Measurements from ENCODE around the gene PDIA6. TPM values are rescaled to one million over a fixed set of nuclear protein-coding genes. Genes with fewer than 3 reads are reported as not detected.

PDIA6 gene
- total and polyA plus RNA-seq, 2 of the 4 experiments (the other 2 are of a cell fraction), result 204 to 349 TPM

- H4K20me1 ChIP-seq (ENCODE audit: insufficient read depth, low read length), result peaks cover 44% of the 10 kb centered on the region
- no peaks in the 10 kb centered on the region for H3K4me1 ChIP-seq (ENCODE audit: control insufficient read depth, insufficient read depth, low read length)
- H2BK15ac ChIP-seq (ENCODE audit: low read depth, low read length), result no peak overlapping the region
- in situ Hi-C loops (cut with MboI; ENCODE audit: low sequenced_read_pairs), result no loop called here
- H2BK20ac ChIP-seq (ENCODE audit: low read depth, low read length), result no peak overlapping the region
- H3K27me3 ChIP-seq (ENCODE audit: control insufficient read depth, insufficient read depth, low read length), result no peaks in the 10 kb centered on the region
- no peak overlapping the region for H3K4me2 ChIP-seq (ENCODE audit: low read depth, low read length)
- ChIA-PET CTCF (no interaction called here), POLR2A (ENCODE audit: unreplicated experiment) (no interaction called here)
- no peak overlapping the region for H2AFZ ChIP-seq (replicated peaks; ENCODE audit: low read length, poor library complexity)
- H3K9me3 ChIP-seq (ENCODE audit: control insufficient read depth, insufficient read depth, low read length), result no peaks in the 10 kb centered on the region
- dilution Hi-C loops (cut with HindIII; ENCODE audit: low sequenced_read_pairs, unreplicated experiment), result no loop called here
- no peak overlapping the region for H3K4me3 ChIP-seq (ENCODE audit: insufficient read depth, low read depth, low read length)
- H4K91ac ChIP-seq (ENCODE audit: insufficient read depth, low read depth, low read length), result no peak overlapping the region
- intact Hi-C loops (cut with micrococcal nuclease), result no loop called here
- H3K36me3 ChIP-seq (ENCODE audit: control insufficient read depth, insufficient read depth, low read length), result peaks cover 36% of the 10 kb centered on the region
- no peaks in the 10 kb centered on the region; the same call in 1 of the 2 replicates for H3K9me1 ChIP-seq (ENCODE audit: insufficient read depth, low read length)
- H3K79me1 ChIP-seq (ENCODE audit: low read depth in 1 of 2, low read length in 2 of 2), result peaks cover 28 to 63% of the 10 kb centered on the region in 2 experiments
- no peak overlapping the region for H3K4ac ChIP-seq (ENCODE audit: low read depth, low read length)
- H2BK120ac ChIP-seq (ENCODE audit: low read depth, low read length), result no peak overlapping the region
- H4K5ac ChIP-seq (ENCODE audit: low read depth, low read length), result no peak overlapping the region
- no peak overlapping the region for H2AK9ac ChIP-seq (replicated peaks; ENCODE audit: low read depth, low read length, poor library complexity)
- no peak overlapping the region for H3K14ac ChIP-seq (replicated peaks; ENCODE audit: low read depth, low read length)
- TF ChIP-seq USF2 (IDR thresholded peaks at IDR 0.05; ENCODE audit: low read depth, low read length), result no peak
- TF ChIP-seq BHLHE40 (IDR thresholded peaks at IDR 0.05; ENCODE audit: low read depth, low read length), result no peak
- TF ChIP-seq CTCF (conservative IDR thresholded peaks at IDR 0.05; ENCODE audit: low read depth, low read length), result no peak
- no peak for TF ChIP-seq MAFK (IDR thresholded peaks at IDR 0.05; ENCODE audit: low read depth, low read length)
- no peak for TF ChIP-seq RCOR1 (IDR thresholded peaks at IDR 0.05; ENCODE audit: insufficient replicate concordance, low read length)
- TF ChIP-seq MXI1 (IDR thresholded peaks at IDR 0.05; ENCODE audit: borderline replicate concordance, low read depth, low read length), result no peak
- H3K56ac ChIP-seq (ENCODE audit: extremely low read depth, insufficient read depth, low read length), result no peak overlapping the region
- no TSS peak for BruUV-seq (replicated peaks)
- H3K27ac ChIP-seq (ENCODE audit: insufficient read depth, low read length), result no peak overlapping the region
- no peak for ATAC-seq (ENCODE audit: low read depth)
- H3K9ac ChIP-seq (ENCODE audit: low read depth, low read length), result no peak overlapping the region
- H4K8ac ChIP-seq (ENCODE audit: low read depth in 2 of 2, low read length in 2 of 2), result no peak overlapping the region
- H2AK5ac ChIP-seq (ENCODE audit: low read depth, low read length), result no peak overlapping the region
- no peak overlapping the region for H3K23ac ChIP-seq (ENCODE audit: low read depth, low read length)
- H3K18ac ChIP-seq (ENCODE audit: low read depth, low read length), result no peak overlapping the region
- no peak for DNase-seq
- H2BK5ac ChIP-seq (ENCODE audit: low read depth, low read length, poor library complexity, severe bottlenecking), result no peak overlapping the region
- no CpG with 5 or more reads among the region's 2 CpGs for WGBS, 2 experiments (ENCODE audit: extremely low coverage in 2 of 2, insufficient read length in 1 of 2)
Measured at GRCh38 chr2:10796703-10797102, 15.9 kb downstream of the PDIA6 start.
